GM12878 (cell line): Measurements from ENCODE around the gene CTNNA3. TPM values are rescaled to one million over a fixed set of nuclear protein-coding genes. Genes with fewer than 3 reads are reported as not detected.

Source experiments
- ATAC-seq: fragments of 200-7000 bp; cut with Tn5 transposase; 3 replicates; pipeline ENCODE4 v1.9.1; 2020; ENCODE audit warnings: mild to moderate bottlenecking, moderate library complexity
- BruUV-seq: library from RNA; stranded (reverse); fragments of 400-500 nt; replicated peaks from 2 replicates; lab custom pipeline; 2021; lab: Mats Ljungman, UMichigan
- CTCF ChIA-PET: fragments of 300-600 bp; sonication (Branson Sonifier 250); formaldehyde crosslinking; extraction: SDS; loops from one replicate; lab custom pipeline; 2021; ENCODE audit warnings: inconsistent platforms; lab: Yijun Ruan, JAX
- POLR2A ChIA-PET: fragments of 350-600 bp; formaldehyde crosslinking; extraction: SDS; loops from one replicate; lab custom pipeline; 2021; ENCODE audit warnings: inconsistent platforms; lab: Charles Lee
- RAD21 ChIA-PET: fragments of 300-600 bp; sonication (Branson Sonifier 250); formaldehyde crosslinking; loops from one replicate; lab custom pipeline; 2023; ENCODE audit warnings: antibody characterized with exemption; ENCODE audit not compliant: unreplicated experiment; lab: Charles Lee
- SMC1A ChIA-PET: fragments of 300-600 bp; sonication (Branson Sonifier 250); formaldehyde crosslinking; loops from one replicate; lab custom pipeline; 2023; ENCODE audit not compliant: unreplicated experiment, uncharacterized antibody; lab: Charles Lee
- DNase-seq: peaks from one replicate; pipeline ENCODE4 v3.0.0-alpha.2; 2011; ENCODE audit warnings: low read depth, low spot score
- FAIRE-seq: peaks from 3 replicates; lab custom pipeline; 2011; peaks lifted over from hg19 to GRCh38; lab: Jason Lieb, UNC
- H2AFZ ChIP-seq: 2 replicates; pipeline ENCODE4 v1.6.0; 2011; ENCODE audit warnings: low read depth, low read length, control low read depth; ENCODE audit not compliant: control insufficient read depth
- H3K27ac ChIP-seq: 2 replicates; pipeline ENCODE4 v1.5.1; 2011; ENCODE audit warnings: control low read depth; ENCODE audit not compliant: control insufficient read depth, insufficient read depth
- H3K27me3 ChIP-seq, 2 experiments: replicated peaks in 1 of 2; 2 replicates each; pipeline versions ENCODE4 v1.6.0 to v1.6.1; 2011; ENCODE audit warnings: low read length in 1 of 2; ENCODE audit not compliant: control insufficient read depth in 2 of 2, insufficient read depth in 2 of 2
- H3K36me3 ChIP-seq, 2 experiments: 2 replicates each; pipeline ENCODE4 v1.5.1; 2011; ENCODE audit warnings: low read length in 1 of 2; ENCODE audit not compliant: control insufficient read depth in 2 of 2, insufficient read depth in 2 of 2
- H3K4me1 ChIP-seq: 2 replicates; pipeline ENCODE4 v1.6.1; 2011; ENCODE audit warnings: mild to moderate bottlenecking, low read length, moderate library complexity, mixed read lengths; ENCODE audit not compliant: control insufficient read depth, insufficient read depth
- H3K4me2 ChIP-seq: 2 replicates; pipeline ENCODE4 v1.6.0; 2011; ENCODE audit warnings: control low read depth; ENCODE audit not compliant: control insufficient read depth, insufficient read depth
- H3K4me3 ChIP-seq: fragments of 200-600 bp; sonication (generic); 2 replicates; pipeline ENCODE4 v1.5.1; 2016
- H3K79me2 ChIP-seq: 2 replicates; pipeline ENCODE4 v1.6.0; 2011; ENCODE audit warnings: low read length; ENCODE audit not compliant: control insufficient read depth, insufficient read depth
- H3K9ac ChIP-seq: 2 replicates; pipeline ENCODE4 v1.8.0; 2011; ENCODE audit warnings: low read length, control low read depth, mixed read lengths; ENCODE audit not compliant: control insufficient read depth, insufficient read depth
- H3K9me3 ChIP-seq: replicated peaks from 3 replicates; pipeline ENCODE4 v1.5.1; 2011; ENCODE audit warnings: mild to moderate bottlenecking, low read length; ENCODE audit not compliant: control insufficient read depth, insufficient read depth
- H4K20me1 ChIP-seq: 2 replicates; pipeline ENCODE4 v1.6.0; 2011; ENCODE audit not compliant: control insufficient read depth, insufficient read depth
- ASH2L ChIP-seq: fragments of 300-600, 200-600 bp; sonication (generic); IDR thresholded peaks from 2 replicates; pipeline ENCODE4 v1.6.1; 2017; ENCODE audit warnings: low read depth, mild to moderate bottlenecking, borderline replicate concordance
- BCL11A ChIP-seq: IDR thresholded peaks from 2 replicates; pipeline ENCODE4 v1.6.1; 2011; ENCODE audit warnings: low read depth, low read length
- CBX5 ChIP-seq: sonication (generic); IDR thresholded peaks from 2 replicates; pipeline ENCODE4 v1.6.1; 2016; ENCODE audit warnings: low read depth, moderate library complexity, mild to moderate bottlenecking, inconsistent platforms
- E4F1 ChIP-seq: fragments of 450-650 bp; IDR thresholded peaks from 2 replicates; pipeline ENCODE4 v1.6.1; 2018; ENCODE audit warnings: borderline replicate concordance, mild to moderate bottlenecking; ENCODE audit not compliant: partially characterized antibody
- GATAD2B ChIP-seq: fragments of 450-650 bp; conservative IDR thresholded peaks from 2 replicates; pipeline ENCODE4 v1.6.1; 2017; ENCODE audit warnings: low read depth, mild to moderate bottlenecking, moderate library complexity
- IRF3 ChIP-seq: fragments of 450-650 bp; IDR thresholded peaks from 2 replicates; pipeline ENCODE4 v1.6.1; 2014; ENCODE audit warnings: mild to moderate bottlenecking
- MLLT1 ChIP-seq: fragments of 450-650 bp; IDR thresholded peaks from 2 replicates; pipeline ENCODE4 v1.6.1; 2016; ENCODE audit warnings: mild to moderate bottlenecking
- RCOR1 ChIP-seq: conservative IDR thresholded peaks from 2 replicates; pipeline ENCODE4 v1.6.1; 2012; ENCODE audit warnings: low read depth, low read length, improper control_type of control experiment
- USF2 ChIP-seq: IDR thresholded peaks from 2 replicates; pipeline ENCODE4 v1.6.1; 2011; ENCODE audit warnings: low read depth, low read length, improper control_type of control experiment, borderline replicate concordance
- WGBS: methylation state at CpG from one replicate; pipeline ENCODE4 v1.1.6; 2016; ENCODE audit warnings: low lambda C conversion rate; ENCODE audit not compliant: insufficient replicate concordance, insufficient coverage; ENCODE audit errors: missing lambda C conversion rate; 5-methylcytosine and 5-hydroxymethylcytosine counted together
- in situ Hi-C: fragments of 300-500 bp; cut with MboI; formaldehyde crosslinking; loops from 9 replicates; pipeline ENCODE4 v1.14.3; 2018; ENCODE audit warnings: mixed read lengths
- intact Hi-C: fragments of 100-400 bp; cut with micrococcal nuclease; formaldehyde crosslinking; loops from one replicate; pipeline ENCODE4 v1.14.2; 2022; ENCODE audit not compliant: unreplicated experiment
- polyA plus RNA-seq, 11 experiments: library from polyadenylated mRNA; depleted of rRNA in 4 of 11; unstranded in 6 of 11; stranded (reverse) in 5 of 11; fragments of >200 nt; fragmentation: Nextera tagmentation in 4 of 11; fragmentation: Illumina TruSeq in 1 of 11; extraction: Ambion mirVana in 4 of 11; extraction: Trizol in 1 of 11; gene quantifications; 1 replicate in 1 of 11; 2 replicates in 10 of 11; pipeline versions ENCODE4 v1.2.1 to v1.2.3, GENCODE V29; 2011 to 2016; ENCODE audit warnings: inconsistent platforms in 2 of 11, missing spikeins in 2 of 11, low read depth in 1 of 11
- total RNA-seq, 4 experiments: library from RNA; depleted of rRNA in 3 of 4; stranded (reverse); fragments of >200 nt in 3 of 4; fragmentation: Illumina TruSeq in 1 of 4; extraction: Trizol in 1 of 4; gene quantifications; 2 replicates each; pipeline versions ENCODE4 v1.2.1 to v1.2.3, GENCODE V29; 2013 to 2021

CTNNA3 gene
- total and polyA plus RNA-seq, 10 of the 15 experiments (the other 5 are each of a cell fraction or from before 2014, with no cell fraction given), result under 0.01 to 4.5 (median 0.22) TPM; not detected in 2

GRCh38 chr10:66982792-66983474 lies 713.1 kb downstream of the CTNNA3 start:
- Histone ChIP-seq H3K9me3 (no peaks in the 10 kb centered on the region), H4K20me1 (no peaks in the 10 kb centered on the region), H3K27me3 (no peaks in the 10 kb centered on the region), H3K27ac (no peak overlapping the region), H3K4me3 (no peak overlapping the region), H2AFZ (no peak overlapping the region), H3K9ac (no peak overlapping the region), H3K36me3 (no peaks in the 10 kb centered on the region), H3K4me1 (no peaks in the 10 kb centered on the region), H3K79me2 (no peaks in the 10 kb centered on the region), H3K4me2 (no peak overlapping the region)
- ChIA-PET RAD21 (no interaction called here), POLR2A (no interaction called here), CTCF (interaction anchor here (1.0 to 1.7 kb wide), 2 partner anchors 9 to 244 kb away, joined by 3 to 5 read pairs; no protein-coding TSS in a partner anchor), SMC1A (interaction anchor here (0.6 to 2.0 kb wide), 11 partner anchors 8 to 538 kb away, joined by 3 to 10 read pairs (median 4); no protein-coding TSS in a partner anchor)
- intact Hi-C loops (no loop called here), in situ Hi-C loops (no loop called here)
- 0 out of 3 replicates have a peak, but pooled peaks have one; percentile 44 for ATAC-seq
- DNase-seq, result no peak
- TF ChIP-seq MLLT1 (0 out of 2 replicates have a peak, but pooled peaks have one; percentile 51), RCOR1 (no peak), CBX5 (no peak)
- WGBS, result 41% methylated on average over 6 of the region's 6 CpGs
- no TSS peak for BruUV-seq
- FAIRE-seq, result no peak

- Histone ChIP-seq H3K9me3 (no peaks in the 10 kb centered on the region), H3K36me3 (no peaks in the 10 kb centered on the region), H3K27me3 (no peaks in the 10 kb centered on the region), H3K9ac (no peak overlapping the region), H3K4me1 (no peaks in the 10 kb centered on the region), H3K4me2 (no peak overlapping the region), H3K79me2 (no peaks in the 10 kb centered on the region), H2AFZ (no peak overlapping the region), H3K27ac (no peak overlapping the region), H4K20me1 (no peaks in the 10 kb centered on the region), H3K4me3 (no peak overlapping the region)
- DNase-seq, result no peak
- intact Hi-C loops (no loop called here), in situ Hi-C loops (no loop called here)
- 40% methylated on average over 1 of the region's 1 CpG for WGBS
- no peak for FAIRE-seq
- no peak for ATAC-seq
- CTCF ChIA-PET, result interaction anchor here (1.7 kb wide), 1 partner anchor 10 kb away, joined by 5 read pairs; no protein-coding TSS in a partner anchor
- POLR2A ChIA-PET, result no interaction called here
- SMC1A ChIA-PET, result interaction anchor here (0.6 to 2.0 kb wide), 7 partner anchors 8 to 539 kb away, joined by 3 to 10 read pairs (median 3); no protein-coding TSS in a partner anchor
- BruUV-seq, result no TSS peak
- RAD21 ChIA-PET, result interaction anchor here (0.7 kb wide), 1 partner anchor 1714 kb away, joined by 3 read pairs; no protein-coding TSS in a partner anchor
- no peak for TF ChIP-seq IRF3
- no peak for TF ChIP-seq USF2
- TF ChIP-seq GATAD2B, result no peak
- no peak for TF ChIP-seq ASH2L
- no peak for TF ChIP-seq BCL11A
- TF ChIP-seq E4F1, result no peak
Measured at GRCh38 chr10:66982053-66982420, 714.0 kb downstream of the CTNNA3 start.
